H1 (cell line): ENCODE results near the gene RRP9. TPM values are rescaled to one million over a fixed set of nuclear protein-coding genes. Genes with fewer than 3 reads are reported as not detected.
A peak's percentile ranks its signal among the peaks of the same experiment; 100 is the strongest.

Experiments
- CTCF ChIA-PET: fragments of 300-600 bp; sonication (Branson Sonifier 250); formaldehyde crosslinking; loops from one replicate; lab custom pipeline; 2021; ENCODE audit not compliant: partially characterized antibody; lab: Charles Lee
- POLR2A ChIA-PET: fragments of 300-600 bp; sonication (Branson Sonifier 250); formaldehyde crosslinking; loops from one replicate; lab custom pipeline; 2021; ENCODE audit warnings: inconsistent platforms; ENCODE audit not compliant: partially characterized antibody; lab: Charles Lee
- DNase-seq, 2 experiments: peaks; one replicate each; pipeline versions ENCODE4 v3.0.0 to v3.0.0-alpha.2; 2010 to 2022; ENCODE audit warnings: low spot score in 2 of 2, low read depth in 1 of 2, mixed read lengths in 1 of 2
- FAIRE-seq: peaks from 2 replicates; lab custom pipeline; 2011; peaks lifted over from hg19 to GRCh38; lab: Jason Lieb, UNC
- H2AFZ ChIP-seq: 2 replicates; pipeline ENCODE4 v1.8.1; 2012; ENCODE audit warnings: low read length, inconsistent platforms
- H2AK5ac ChIP-seq: 2 replicates; pipeline ENCODE4 v1.6.1; 2013; ENCODE audit warnings: low read depth, low read length
- H2BK120ac ChIP-seq: replicated peaks from 2 replicates; pipeline ENCODE3; 2013; ENCODE audit warnings: low read depth, low read length, inconsistent platforms
- H2BK12ac ChIP-seq: 2 replicates; pipeline ENCODE4 v1.6.1; 2013; ENCODE audit warnings: low read depth, low read length
- H2BK15ac ChIP-seq: 2 replicates; pipeline ENCODE4 v1.6.1; 2013; ENCODE audit warnings: low read length
- H2BK20ac ChIP-seq: 2 replicates; pipeline ENCODE4 v1.6.1; 2013; ENCODE audit warnings: low read length
- H2BK5ac ChIP-seq: 2 replicates; pipeline ENCODE4 v1.6.1; 2013; ENCODE audit warnings: low read depth, low read length
- H3K14ac ChIP-seq: 2 replicates; pipeline ENCODE4 v1.6.1; 2013; ENCODE audit warnings: inconsistent platforms; ENCODE audit not compliant: insufficient read length
- H3K18ac ChIP-seq: 2 replicates; pipeline ENCODE4 v1.6.1; 2013; ENCODE audit warnings: low read length; ENCODE audit errors: extremely low read depth
- H3K23ac ChIP-seq: 2 replicates; pipeline ENCODE4 v1.6.1; 2013; ENCODE audit warnings: inconsistent platforms; ENCODE audit not compliant: insufficient read length
- H3K23me2 ChIP-seq: 2 replicates; pipeline ENCODE4 v1.6.1; 2013; ENCODE audit warnings: low read depth, low read length
- H3K27ac ChIP-seq: 2 replicates; pipeline ENCODE4 v1.6.1; 2011; ENCODE audit warnings: low read depth, low read length, inconsistent platforms
- H3K27me3 ChIP-seq, 4 experiments: replicated peaks in 1 of 4; 1 replicate in 1 of 4; 2 replicates in 3 of 4; pipeline versions ENCODE4 v1.6.1 to v1.8.1; 2011 to 2013; ENCODE audit warnings: low read length in 3 of 4, mild to moderate bottlenecking in 3 of 4, inconsistent platforms in 2 of 4, mixed read lengths in 2 of 4, moderate library complexity in 1 of 4; ENCODE audit not compliant: control insufficient read depth in 3 of 4, insufficient read depth in 3 of 4; ENCODE audit errors: extremely low read depth in 1 of 4
- H3K36me3 ChIP-seq, 4 experiments: 2 replicates each; pipeline versions ENCODE4 v1.6.1 to v1.8.1; 2011 to 2013; ENCODE audit warnings: mild to moderate bottlenecking in 4 of 4, low read length in 3 of 4, moderate library complexity in 2 of 4, control low read depth in 1 of 4, inconsistent platforms in 1 of 4; ENCODE audit not compliant: insufficient read depth in 4 of 4, control insufficient read depth in 2 of 4
- H3K4ac ChIP-seq: replicated peaks from 2 replicates; pipeline ENCODE3; 2013; ENCODE audit warnings: low read length, low read depth, mixed read lengths, inconsistent platforms; ENCODE audit not compliant: insufficient read length
- H3K4me1 ChIP-seq, 4 experiments: replicated peaks in 1 of 4; 1 replicate in 1 of 4; 2 replicates in 3 of 4; pipeline versions ENCODE4 v1.6.1 to v1.8.1; 2011 to 2013; ENCODE audit warnings: low read length in 3 of 4, inconsistent platforms in 2 of 4, mixed read lengths in 1 of 4; ENCODE audit not compliant: insufficient read depth in 4 of 4, control insufficient read depth in 3 of 4
- H3K4me2 ChIP-seq, 2 experiments: 2 replicates each; pipeline versions ENCODE4 v1.6.1 to v1.8.1; 2011 to 2013; ENCODE audit warnings: low read depth in 2 of 2, low read length in 2 of 2, control low read depth in 1 of 2, inconsistent platforms in 1 of 2, mild to moderate bottlenecking in 1 of 2; ENCODE audit not compliant: insufficient read depth in 1 of 2
- H3K4me3 ChIP-seq, 4 experiments: fragments of 200-600, 300-600 bp in 1 of 4; sonication (generic), shearing (Covaris generic), sonication (Bioruptor Twin) in 1 of 4; 2 replicates each; pipeline versions ENCODE4 v1.5.1 to v1.8.1; 2011 to 2016; ENCODE audit warnings: low read length in 4 of 4, low read depth in 3 of 4, control low read depth in 2 of 4, inconsistent platforms in 2 of 4, mild to moderate bottlenecking in 2 of 4, mixed read lengths in 1 of 4, moderate library complexity in 1 of 4; ENCODE audit not compliant: insufficient read depth in 2 of 4; ENCODE audit errors: extremely low read depth in 1 of 4
- H3K56ac ChIP-seq: replicated peaks from 2 replicates; pipeline ENCODE3; 2013; ENCODE audit warnings: low read depth, mild to moderate bottlenecking, mixed read lengths, low read length, inconsistent platforms; ENCODE audit not compliant: insufficient read length
- H3K79me1 ChIP-seq: 2 replicates; pipeline ENCODE4 v1.6.1; 2013; ENCODE audit warnings: low read depth, low read length, control low read depth
- H3K79me2 ChIP-seq, 2 experiments: 2 replicates each; pipeline versions ENCODE4 v1.6.1 to v1.8.1; 2012 to 2013; ENCODE audit warnings: low read length in 2 of 2, mild to moderate bottlenecking in 2 of 2, inconsistent platforms in 1 of 2; ENCODE audit not compliant: insufficient read depth in 2 of 2, control insufficient read depth in 1 of 2
- H3K9ac ChIP-seq, 4 experiments: replicated peaks in 1 of 4; 1 replicate in 1 of 4; 2 replicates in 3 of 4; pipeline versions ENCODE4 v1.6.1 to v1.8.1; 2011 to 2013; ENCODE audit warnings: low read depth in 3 of 4, low read length in 3 of 4, control low read depth in 2 of 4, mild to moderate bottlenecking in 2 of 4, moderate library complexity in 2 of 4, inconsistent platforms in 1 of 4; ENCODE audit errors: extremely low read depth in 1 of 4
- H3K9me3 ChIP-seq, 2 experiments: 2 replicates each; pipeline versions ENCODE4 v1.6.1 to v1.8.1; 2012 to 2013; ENCODE audit warnings: mild to moderate bottlenecking in 2 of 2, moderate library complexity in 2 of 2, control low read depth in 1 of 2, inconsistent platforms in 1 of 2, low read depth in 1 of 2, low read length in 1 of 2, mixed read lengths in 1 of 2; ENCODE audit not compliant: insufficient read depth in 2 of 2
- H4K20me1 ChIP-seq, 2 experiments: replicated peaks in 1 of 2; 2 replicates each; pipeline versions ENCODE3 to v1.8.1; 2011 to 2013; ENCODE audit warnings: inconsistent platforms in 2 of 2, low read length in 2 of 2, mild to moderate bottlenecking in 1 of 2; ENCODE audit not compliant: insufficient read depth in 2 of 2, control insufficient read depth in 1 of 2
- H4K5ac ChIP-seq: 2 replicates; pipeline ENCODE4 v1.6.1; 2013; ENCODE audit warnings: low read length, low read depth, mixed read lengths, inconsistent platforms; ENCODE audit not compliant: insufficient read length
- H4K8ac ChIP-seq: 2 replicates; pipeline ENCODE4 v1.8.0; 2013; ENCODE audit warnings: mild to moderate bottlenecking, moderate library complexity, low read length, inconsistent platforms; ENCODE audit not compliant: insufficient read depth; ENCODE audit errors: extremely low read depth
- H4K91ac ChIP-seq: replicated peaks from 2 replicates; pipeline ENCODE3; 2013; ENCODE audit warnings: low read length, mixed read lengths, inconsistent platforms; ENCODE audit not compliant: insufficient read length
- ATF3 ChIP-seq: IDR thresholded peaks from 2 replicates; pipeline ENCODE4 v1.6.1; 2011; ENCODE audit warnings: low read depth, mild to moderate bottlenecking, low read length; ENCODE audit not compliant: insufficient read depth
- BACH1 ChIP-seq: IDR thresholded peaks from 2 replicates; pipeline ENCODE4 v1.6.1; 2012; ENCODE audit warnings: low read length, improper control_type of control experiment
- CBX8 ChIP-seq: fragments of 300-800, 300-1000 bp; sonication (generic); IDR thresholded peaks from 2 replicates; pipeline ENCODE4 v1.7.1; 2016; ENCODE audit warnings: low read depth, low read length, borderline replicate concordance
- EZH2 ChIP-seq: fragments of 200-600 bp; sonication (generic); IDR thresholded peaks from 2 replicates; pipeline ENCODE4 v1.7.1; 2012; ENCODE audit warnings: low read depth, mild to moderate bottlenecking, moderate library complexity, low read length, inconsistent platforms; ENCODE audit not compliant: severe bottlenecking
- HDAC6 ChIP-seq: IDR thresholded peaks from one replicate; pipeline ENCODE4 v1.7.1; 2012; ENCODE audit warnings: low read depth, mild to moderate bottlenecking, inconsistent platforms, low read length, moderate library complexity
- KDM4A ChIP-seq: IDR thresholded peaks from one replicate; pipeline ENCODE4 v1.7.1; 2012; ENCODE audit warnings: low read depth, mild to moderate bottlenecking, moderate library complexity, low read length, inconsistent platforms; ENCODE audit not compliant: severe bottlenecking
- RAD21 ChIP-seq, 2 experiments: IDR thresholded peaks in 1 of 2; conservative IDR thresholded peaks in 1 of 2; 2 replicates each; pipeline ENCODE4 v1.6.1; 2011; ENCODE audit warnings: low read depth in 2 of 2, low read length in 2 of 2, improper control_type of control experiment in 1 of 2, inconsistent platforms in 1 of 2, mild to moderate bottlenecking in 1 of 2, moderate library complexity in 1 of 2
- SP2 ChIP-seq: IDR thresholded peaks from 2 replicates; pipeline ENCODE4 v1.6.1; 2012; ENCODE audit warnings: mild to moderate bottlenecking, low read length, inconsistent platforms
- TBP ChIP-seq: IDR thresholded peaks from 2 replicates; pipeline ENCODE4 v1.6.1; 2011; ENCODE audit warnings: low read depth, low read length, improper control_type of control experiment
- ZNF274 ChIP-seq: IDR thresholded peaks from 2 replicates; pipeline ENCODE4 v1.7.0; 2012; ENCODE audit warnings: low read length, borderline replicate concordance; ENCODE audit errors: extremely low read depth
- WGBS, 2 experiments: shearing (Covaris generic) in 1 of 2; methylation state at CpG; one replicate each; pipeline versions ENCODE4 v1.1.6 to v1.1.7; 2013 to 2015; ENCODE audit warnings: low lambda C conversion rate in 2 of 2, mixed read lengths in 2 of 2, inconsistent platforms in 1 of 2, low coverage in 1 of 2, missing lambda C conversion rate in 1 of 2; ENCODE audit not compliant: insufficient replicate concordance in 2 of 2, insufficient coverage in 1 of 2, insufficient read length in 1 of 2; ENCODE audit errors: extremely low coverage in 1 of 2, missing lambda C conversion rate in 1 of 2; 5-methylcytosine and 5-hydroxymethylcytosine counted together
- polyA plus RNA-seq, 7 experiments: library from polyadenylated mRNA; depleted of rRNA in 3 of 7; stranded (reverse) in 5 of 7; unstranded in 2 of 7; fragments of >200 nt in 5 of 7; fragments of 200-250 nt in 2 of 7; gene quantifications; 1 replicate in 5 of 7; 2 replicates in 1 of 7; 4 replicates in 1 of 7; pipeline versions ENCODE4 v1.2.1 to v1.2.3, GENCODE V29; 2011 to 2013; ENCODE audit warnings: missing spikeins in 2 of 7, mixed read lengths in 2 of 7
- total RNA-seq: library from RNA; stranded (reverse); fragmentation: NEBNext Ultra II Directional; extraction: Animal tissue kit (Norgen Biotek cat#: 25700); gene quantifications from 2 replicates; pipeline ENCODE4 v1.2.1, GENCODE V29; 2021

RRP9 gene
- total and polyA plus RNA-seq, 2 of the 8 experiments (the other 6 are each of a cell fraction or from before 2014, with no cell fraction given) = 55.6 to 68.9 TPM

GRCh38 chr3:51931756-51932155, 9.9 kb downstream of the RRP9 start:
- no peak overlapping the region for H3K27ac ChIP-seq
- H3K4me2 ChIP-seq = no peak overlapping the region
- peaks cover 18 to 34% (median 33%) of the 10 kb centered on the region in 4 experiments for H3K36me3 ChIP-seq
- peaks cover 0 to 22% of the 10 kb centered on the region in 2 experiments for H4K20me1 ChIP-seq
- DNase-seq (peak in 1 of 2 experiments; percentile 24), FAIRE-seq (no peak)
- ChIA-PET CTCF (interaction anchor here (1.0 to 1.7 kb wide), 6 partner anchors 9 to 229 kb away, joined by 3 to 8 read pairs (median 3); partner anchors contain the start of gene RRP9), POLR2A (interaction anchor here (0.6 to 1.7 kb wide), 5 partner anchors 12 to 1343 kb away, joined by 3 to 4 read pairs (median 3); no protein-coding TSS in a partner anchor)
- no peak overlapping the region for H2AK5ac ChIP-seq
- no peak overlapping the region for H4K8ac ChIP-seq
- H3K23ac ChIP-seq = no peak overlapping the region
- H3K14ac ChIP-seq = no peak overlapping the region
- WGBS, 2 experiments = 89% methylated on average over 6 of the region's 6 CpGs; no CpG with 5 or more reads in 1 of the 2 experiments
- H3K79me2 ChIP-seq = no peaks in the 10 kb centered on the region
- H2BK120ac ChIP-seq = no peak overlapping the region
- no peak overlapping the region for H4K91ac ChIP-seq
- no peak overlapping the region for H3K4me3 ChIP-seq
- no peaks in the 10 kb centered on the region for H3K9me3 ChIP-seq
- H3K27me3 ChIP-seq = no peaks in the 10 kb centered on the region
- H3K4ac ChIP-seq = no peak overlapping the region
- H3K18ac ChIP-seq = no peak overlapping the region
- no peaks in the 10 kb centered on the region for H3K23me2 ChIP-seq
- H2BK20ac ChIP-seq = no peak overlapping the region
- no peak overlapping the region for H2AFZ ChIP-seq
- H2BK5ac ChIP-seq = no peak overlapping the region
- TF ChIP-seq TBP = no peak
- TF ChIP-seq BACH1 = no peak
- TF ChIP-seq ZNF274 = no peak
- TF ChIP-seq CBX8 = no peak
- no peak for TF ChIP-seq RAD21 (IDR thresholded peaks at IDR 0.05 in 1 of 2, conservative IDR thresholded peaks at IDR 0.05 in 1 of 2; ENCODE audit: low read depth in 2 of 2, low read length in 2 of 2)
- no peak for TF ChIP-seq ATF3
- TF ChIP-seq KDM4A = no peak
- no peak for TF ChIP-seq HDAC6
- TF ChIP-seq SP2 = no peak
- TF ChIP-seq EZH2 = no peak
- no peak overlapping the region for H4K5ac ChIP-seq
- no peak overlapping the region for H2BK12ac ChIP-seq
- no peak overlapping the region for H2BK15ac ChIP-seq
- H3K79me1 ChIP-seq = no peaks in the 10 kb centered on the region
- H3K9ac ChIP-seq = no peak overlapping the region
- H3K56ac ChIP-seq = no peak overlapping the region
- H3K4me1 ChIP-seq = no peaks in the 10 kb centered on the region
